Measurements from ENCODE around the gene GHSR. TPM values are rescaled to one million over a fixed set of nuclear protein-coding genes. Genes with fewer than 3 reads are reported as not detected.

The GHSR gene
- total RNA-seq, 1 donor from 2014 or later = not detected

- Histone ChIP-seq H3K9ac (no peak overlapping the region), H3K4me1 (no peaks in the 10 kb centered on the region), H4K20me1 (ENCODE audit: low read depth) (peaks cover 6% of the 10 kb centered on the region), H3K36me3 (no peaks in the 10 kb centered on the region), H3K79me2 (ENCODE audit: low read depth) (no peaks in the 10 kb centered on the region), H3F3A (ENCODE audit: low read depth) (no peaks in the 10 kb centered on the region), H3K27ac (no peak overlapping the region), H3K9me3 (ENCODE audit: low read depth) (no peaks in the 10 kb centered on the region), H2AFZ (replicated peaks) (no peak overlapping the region), H3K4me3 (no peak overlapping the region), H3K4me2 (no peak overlapping the region), H3K27me3 (peaks cover 39% of the 10 kb centered on the region)
- H3K4me1 Mint-ChIP-seq = peaks cover 6% of the 10 kb centered on the region
- peaks cover 27% of the 10 kb centered on the region for H3K27me3 Mint-ChIP-seq (ENCODE audit: insufficient read depth, low read depth)
- no peak overlapping the region for H3K27ac Mint-ChIP-seq
- H3K36me3 Mint-ChIP-seq = no peaks in the 10 kb centered on the region
- H3K9me3 Mint-ChIP-seq = peaks cover 4% of the 10 kb centered on the region
- TF ChIP-seq CTCF (IDR thresholded peaks at IDR 0.05) = no peak
- no peak for TF ChIP-seq EZH2phosphoT487 (IDR thresholded peaks at IDR 0.05)
- no peak for TF ChIP-seq EZH2 (IDR thresholded peaks at IDR 0.05)
- DNase-seq (ENCODE audit: low spot score) = no peak
- H3K4me3 Mint-ChIP-seq = no peak overlapping the region
Observed at GRCh38 chr3:172442606-172443005, 5.7 kb downstream of the GHSR start.

DNA sequence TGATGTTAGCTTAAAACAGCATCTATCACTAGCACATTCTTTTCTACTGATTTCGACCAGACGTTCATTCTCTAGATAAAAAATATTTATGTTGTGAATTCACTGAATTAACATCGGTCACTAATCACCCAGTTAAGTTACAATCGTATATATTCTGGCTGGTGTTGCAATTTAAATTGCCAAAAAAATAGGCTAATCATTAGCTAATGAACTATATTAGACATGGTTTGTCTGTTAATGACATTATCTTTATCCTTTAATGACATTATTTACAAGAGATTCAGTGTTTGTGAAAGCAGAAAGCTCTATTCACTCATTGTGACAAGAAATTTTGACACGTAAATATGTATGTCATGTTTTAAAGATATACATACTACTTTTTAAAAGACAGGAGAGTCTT is 6.7 kb downstream of the GHSR start:
- Histone ChIP-seq H3K4me1 (no peaks in the 10 kb centered on the region), H3K27ac (no peak overlapping the region), H3K4me2 (no peak overlapping the region), H4K20me1 (ENCODE audit: low read depth) (no peaks in the 10 kb centered on the region), H3F3A (ENCODE audit: low read depth) (no peaks in the 10 kb centered on the region), H2AFZ (replicated peaks) (no peak overlapping the region), H3K9me3 (ENCODE audit: low read depth) (no peaks in the 10 kb centered on the region), H3K4me3 (no peak overlapping the region), H3K36me3 (no peaks in the 10 kb centered on the region), H3K79me2 (ENCODE audit: low read depth) (no peaks in the 10 kb centered on the region), H3K27me3 (peaks cover 29% of the 10 kb centered on the region), H3K9ac (no peak overlapping the region)
- no peak for TF ChIP-seq CTCF (IDR thresholded peaks at IDR 0.05)
- TF ChIP-seq EZH2 (IDR thresholded peaks at IDR 0.05) = no peak
- TF ChIP-seq EZH2phosphoT487 (IDR thresholded peaks at IDR 0.05) = no peak
- no peak for DNase-seq (ENCODE audit: low spot score)
- Mint-ChIP-seq H3K9me3 (no peaks in the 10 kb centered on the region), H3K4me1 (no peaks in the 10 kb centered on the region), H3K4me3 (no peak overlapping the region), H3K36me3 (no peaks in the 10 kb centered on the region), H3K27me3 (ENCODE audit: insufficient read depth, low read depth) (peaks cover 18% of the 10 kb centered on the region), H3K27ac (no peak overlapping the region)

- Histone ChIP-seq H3K4me2 (no peak overlapping the region), H3K79me2 (ENCODE audit: low read depth) (no peaks in the 10 kb centered on the region), H3K36me3 (no peaks in the 10 kb centered on the region), H3K27ac (no peak overlapping the region), H3K9me3 (ENCODE audit: low read depth) (no peaks in the 10 kb centered on the region), H3K4me1 (no peaks in the 10 kb centered on the region), H3K9ac (no peak overlapping the region), H2AFZ (replicated peaks) (no peak overlapping the region), H4K20me1 (ENCODE audit: low read depth) (no peaks in the 10 kb centered on the region), H3F3A (ENCODE audit: low read depth) (no peaks in the 10 kb centered on the region), H3K4me3 (no peak overlapping the region), H3K27me3 (no peaks in the 10 kb centered on the region)
- H3K4me3 Mint-ChIP-seq = no peak overlapping the region
- peaks cover 2% of the 10 kb centered on the region for H3K36me3 Mint-ChIP-seq
- TF ChIP-seq EZH2phosphoT487 (IDR thresholded peaks at IDR 0.05) (no peak), EZH2 (IDR thresholded peaks at IDR 0.05) (no peak), CTCF (IDR thresholded peaks at IDR 0.05) (no peak)
- H3K4me1 Mint-ChIP-seq = no peaks in the 10 kb centered on the region
- DNase-seq (ENCODE audit: low spot score) = no peak
- no peak overlapping the region for H3K27ac Mint-ChIP-seq
- H3K27me3 Mint-ChIP-seq (ENCODE audit: insufficient read depth, low read depth) = peaks cover 3% of the 10 kb centered on the region
- H3K9me3 Mint-ChIP-seq = peaks cover 17% of the 10 kb centered on the region
Observed at GRCh38 chr3:172438186-172438585, 10.1 kb downstream of the GHSR start.
